ENCODE results near the gene PRRC2B. TPM values are rescaled to one million over a fixed set of nuclear protein-coding genes. Genes with fewer than 3 reads are reported as not detected.
A peak's percentile ranks its signal among the peaks of the same experiment; 100 is the strongest.

PRRC2B gene
- total RNA-seq, 1 experiment from 2014 or later = 170 TPM

GRCh38 chr9:131421691-131422090 lies 27.8 kb downstream of the PRRC2B start:
- no peak overlapping the region for H3K9ac ChIP-seq (ENCODE audit: low read length)
- peaks cover 3 to 16% of the 10 kb centered on the region in 2 experiments; a peak in 1 of 4 replicates for H3K36me3 ChIP-seq (ENCODE audit: control insufficient read depth in 1 of 2, insufficient read depth in 2 of 2, low read length in 2 of 2)
- no peak overlapping the region for H2AFZ ChIP-seq (ENCODE audit: low read depth, low read length, poor library complexity, severe bottlenecking)
- no peak overlapping the region for H3K4me3 ChIP-seq (replicated peaks in 1 of 2; ENCODE audit: low read depth in 1 of 2, low read length in 2 of 2)
- H4K20me1 ChIP-seq (ENCODE audit: insufficient read depth) = peaks cover 27% of the 10 kb centered on the region
- no TSS peak for BruUV-seq (replicated peaks)
- H3K4me1 ChIP-seq (ENCODE audit: control insufficient read depth in 1 of 2, insufficient read depth in 2 of 2, low read length in 2 of 2) = peaks cover 6 to 31% of the 10 kb centered on the region in 2 experiments; a peak in 3 of 4 replicates
- POLR2A ChIA-PET = no interaction called here
- RAD21 ChIA-PET (ENCODE audit: low non-redundant PET in 1 of 2, low total read pairs in 2 of 2, uncharacterized antibody in 2 of 2, unreplicated experiment in 2 of 2) = no interaction called here
- H3K79me2 ChIP-seq (ENCODE audit: insufficient read depth, low read length) = peaks cover 100% of the 10 kb centered on the region
- no peaks in the 10 kb centered on the region for H3K9me3 ChIP-seq (ENCODE audit: control insufficient read depth in 1 of 2, insufficient read depth in 1 of 2, low read depth in 1 of 2, low read length in 2 of 2)
- no peak for ATAC-seq
- no peaks in the 10 kb centered on the region for H3K9me2 ChIP-seq (ENCODE audit: insufficient read depth)
- CTCF ChIA-PET = no interaction called here
- no peak overlapping the region for H3K4me2 ChIP-seq (ENCODE audit: low read length)
- no peaks in the 10 kb centered on the region for H3K27me3 ChIP-seq (ENCODE audit: insufficient read depth, low read length)
- DNase-seq (ENCODE audit: low read depth, low spot score) = no peak
- no peak overlapping the region for H3K27ac ChIP-seq (ENCODE audit: low read depth, low read length)
- intact Hi-C loops (cut with micrococcal nuclease) = no loop called here
- no peak for TF ChIP-seq POLR2AphosphoS5 (IDR thresholded peaks at IDR 0.05; ENCODE audit: low read depth, low read length)
- no peak for TF ChIP-seq CTCF (IDR thresholded peaks at IDR 0.05 in 2 of 3, conservative IDR thresholded peaks at IDR 0.05 in 1 of 3; ENCODE audit: borderline replicate concordance in 1 of 3, insufficient read depth in 1 of 3, low read depth in 2 of 3, low read length in 2 of 3)
- TF ChIP-seq ELF1 (IDR thresholded peaks at IDR 0.05; ENCODE audit: borderline replicate concordance, low read depth) = no peak
- TF ChIP-seq SRF (IDR thresholded peaks at IDR 0.05; ENCODE audit: low read depth) = no peak
- TF ChIP-seq EGR1 (IDR thresholded peaks at IDR 0.05; ENCODE audit: low read depth) = no peak
- TF ChIP-seq CBX3 (IDR thresholded peaks at IDR 0.05; ENCODE audit: low read depth) = no peak

- H3K27ac ChIP-seq (ENCODE audit: low read depth, low read length) = no peak overlapping the region
- H3K27me3 ChIP-seq (ENCODE audit: insufficient read depth, low read length) = no peaks in the 10 kb centered on the region
- TF ChIP-seq SP1 (IDR thresholded peaks at IDR 0.05; ENCODE audit: low read depth) = no peak
- peak in 1 of 3 experiments; percentile 20; a peak in 1 of 6 replicates for TF ChIP-seq CTCF (IDR thresholded peaks at IDR 0.05 in 2 of 3, conservative IDR thresholded peaks at IDR 0.05 in 1 of 3; ENCODE audit: borderline replicate concordance in 1 of 3, insufficient read depth in 1 of 3, low read depth in 2 of 3, low read length in 2 of 3)
- H3K79me2 ChIP-seq (ENCODE audit: insufficient read depth, low read length) = peaks cover 100% of the 10 kb centered on the region
- intact Hi-C loops (cut with micrococcal nuclease) = no loop called here
- H3K4me1 ChIP-seq (ENCODE audit: control insufficient read depth in 1 of 2, insufficient read depth in 2 of 2, low read length in 2 of 2) = peaks cover 6 to 31% of the 10 kb centered on the region in 2 experiments; a peak in 3 of 4 replicates
- H3K9ac ChIP-seq (ENCODE audit: low read length) = no peak overlapping the region
- BruUV-seq (replicated peaks) = no TSS peak
- H3K36me3 ChIP-seq (ENCODE audit: control insufficient read depth in 1 of 2, insufficient read depth in 2 of 2, low read length in 2 of 2) = peaks cover 3 to 16% of the 10 kb centered on the region in 2 experiments; a peak in 1 of 4 replicates
- peak; percentile 58 for ATAC-seq
- ChIA-PET RAD21 (ENCODE audit: low non-redundant PET in 1 of 2, low total read pairs in 2 of 2, uncharacterized antibody in 2 of 2, unreplicated experiment in 2 of 2) (no interaction called here), CTCF (no interaction called here), POLR2A (no interaction called here)
- H3K4me2 ChIP-seq (ENCODE audit: low read length) = peak overlapping the region; percentile 23; the same call in 1 of the 2 replicates
- peaks cover 23% of the 10 kb centered on the region for H4K20me1 ChIP-seq (ENCODE audit: insufficient read depth)
- H2AFZ ChIP-seq (ENCODE audit: low read depth, low read length, poor library complexity, severe bottlenecking) = no peak overlapping the region
- DNase-seq (ENCODE audit: low read depth, low spot score) = no peak
- no peak overlapping the region for H3K4me3 ChIP-seq (replicated peaks in 1 of 2; ENCODE audit: low read depth in 1 of 2, low read length in 2 of 2)
- H3K9me2 ChIP-seq (ENCODE audit: insufficient read depth) = no peaks in the 10 kb centered on the region
- H3K9me3 ChIP-seq (ENCODE audit: control insufficient read depth in 1 of 2, insufficient read depth in 1 of 2, low read depth in 1 of 2, low read length in 2 of 2) = no peaks in the 10 kb centered on the region
These were observed 28.4 kb downstream of the PRRC2B start for GRCh38 chr9:131422241-131422792.

All from HCT116 (cell line).